Transverse colon (tissue), 4 donors: ENCODE measurements around the gene LDB2.

Experiments
- EP300 ChIP-seq: sonication (generic); formaldehyde crosslinking; IDR thresholded peaks from one replicate; pipeline ENCODE4 v1.6.1; 2017; ENCODE audit warnings: antibody characterized with exemption, low read depth
- POLR2A ChIP-seq: fragments of 450-650 bp; IDR thresholded peaks from one replicate; pipeline ENCODE4 v1.6.1; 2016; ENCODE audit warnings: antibody characterized with exemption, mild to moderate bottlenecking, moderate library complexity
- POLR2AphosphoS5 ChIP-seq, 3 donors: sonication (generic); formaldehyde crosslinking; IDR thresholded peaks; one replicate each; pipeline ENCODE4 v1.6.1; 2016; ENCODE audit warnings: antibody characterized with exemption in 3 of 3
- TF ChIP-seq, protein P1 (sequence below), 5 experiments: fragments of 200-600 bp in 3 of 5; fragments of 450-650 bp in 2 of 5; sonication (generic) in 3 of 5; IDR thresholded peaks; 1 replicate in 2 of 5; 2 replicates in 3 of 5; pipeline ENCODE4 v1.5.1; 2016 to 2017; ENCODE audit warnings: antibody characterized with exemption in 5 of 5, inconsistent platforms in 3 of 5, mild to moderate bottlenecking in 2 of 5, moderate library complexity in 1 of 5

DNA sequence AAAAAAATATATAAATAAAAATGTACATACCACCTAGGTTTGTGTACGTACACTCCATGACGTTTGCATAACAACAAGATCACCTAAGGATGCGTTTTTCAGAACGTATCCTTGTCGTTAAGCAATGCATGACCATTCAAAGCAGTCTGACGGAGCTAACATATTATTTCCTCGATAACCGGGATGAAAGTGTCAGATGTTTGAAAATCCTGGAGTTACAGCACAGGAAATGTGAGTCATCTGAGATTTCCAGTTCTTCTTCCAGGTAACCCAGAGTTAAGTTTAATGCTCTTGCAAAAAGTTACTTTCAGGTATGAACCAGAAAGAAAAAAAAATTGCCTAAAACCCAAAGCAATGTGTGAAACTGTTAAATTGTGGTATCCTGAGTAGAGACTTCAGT is 107.9 kb downstream of the LDB2 start:
- TF ChIP-seq, protein P1, sequence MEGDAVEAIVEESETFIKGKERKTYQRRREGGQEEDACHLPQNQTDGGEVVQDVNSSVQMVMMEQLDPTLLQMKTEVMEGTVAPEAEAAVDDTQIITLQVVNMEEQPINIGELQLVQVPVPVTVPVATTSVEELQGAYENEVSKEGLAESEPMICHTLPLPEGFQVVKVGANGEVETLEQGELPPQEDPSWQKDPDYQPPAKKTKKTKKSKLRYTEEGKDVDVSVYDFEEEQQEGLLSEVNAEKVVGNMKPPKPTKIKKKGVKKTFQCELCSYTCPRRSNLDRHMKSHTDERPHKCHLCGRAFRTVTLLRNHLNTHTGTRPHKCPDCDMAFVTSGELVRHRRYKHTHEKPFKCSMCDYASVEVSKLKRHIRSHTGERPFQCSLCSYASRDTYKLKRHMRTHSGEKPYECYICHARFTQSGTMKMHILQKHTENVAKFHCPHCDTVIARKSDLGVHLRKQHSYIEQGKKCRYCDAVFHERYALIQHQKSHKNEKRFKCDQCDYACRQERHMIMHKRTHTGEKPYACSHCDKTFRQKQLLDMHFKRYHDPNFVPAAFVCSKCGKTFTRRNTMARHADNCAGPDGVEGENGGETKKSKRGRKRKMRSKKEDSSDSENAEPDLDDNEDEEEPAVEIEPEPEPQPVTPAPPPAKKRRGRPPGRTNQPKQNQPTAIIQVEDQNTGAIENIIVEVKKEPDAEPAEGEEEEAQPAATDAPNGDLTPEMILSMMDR (IDR thresholded peaks at IDR 0.05), result no peak
- no peak for TF ChIP-seq POLR2AphosphoS5 (IDR thresholded peaks at IDR 0.05)
- TF ChIP-seq POLR2A, result no peak
- no peak for TF ChIP-seq EP300
